ENCODE data around the gene CNOT11. TPM values are rescaled to one million over a fixed set of nuclear protein-coding genes. Genes with fewer than 3 reads are reported as not detected.

Gene CNOT11
- 10 to 100 TPM; 41.0 to 41.4 TPM for total RNA-seq

- under 1% methylated on average over 63 of the region's 63 CpGs for WGBS
- H3K4me3 ChIP-seq, result peak within 1 kb of the TSS; percentile 88 to 99
- H3K36me3 ChIP-seq, result no peaks in the 10 kb centered on the region
- peak within 1 kb of the TSS; percentile 90 to 95 for H3K27ac ChIP-seq
- intact Hi-C loops (cut with DNase I), result no loop called here
- peaks cover 10% of the 10 kb centered on the region for H3K4me1 ChIP-seq (replicated peaks)
- DNase-seq (ENCODE audit: low spot score), result peak; percentile 99
- H3K9me3 ChIP-seq, result no peaks in the 10 kb centered on the region
- TF ChIP-seq POLR2AphosphoS5 (IDR thresholded peaks at IDR 0.05) (peak; percentile 97), CTCF (IDR thresholded peaks at IDR 0.05) (no peak), POLR2A (IDR thresholded peaks at IDR 0.05) (peak; percentile 71)
- no peaks in the 10 kb centered on the region for H3K27me3 ChIP-seq (replicated peaks; ENCODE audit: insufficient read depth)
Measured at GRCh38 chr2:101252408-101253012, at the start of gene CNOT11. Gene CNOT11, plus strand, starts transcription at chr2:101252886. Its CDS starts 79 bp downstream, at chr2:101252965.

- WGBS, result 88% methylated on average over 4 of the region's 4 CpGs
- no peak for DNase-seq (ENCODE audit: low spot score)
- Histone ChIP-seq H3K4me1 (replicated peaks) (no peaks in the 10 kb centered on the region), H3K36me3 (no peaks in the 10 kb centered on the region), H3K27me3 (replicated peaks; ENCODE audit: insufficient read depth) (no peaks in the 10 kb centered on the region), H3K4me3 (no peak overlapping the region), H3K9me3 (no peaks in the 10 kb centered on the region), H3K27ac (no peak overlapping the region)
- no peak for TF ChIP-seq POLR2AphosphoS5 (IDR thresholded peaks at IDR 0.05)
- TF ChIP-seq POLR2A (IDR thresholded peaks at IDR 0.05), result no peak
- no peak for TF ChIP-seq CTCF (IDR thresholded peaks at IDR 0.05)
- intact Hi-C loops (cut with DNase I), result loop anchor here (10.0 kb wide), 1 partner anchor 170 kb away; no protein-coding TSS in a partner anchor
Measured at GRCh38 chr2:101204400-101205115, 48.1 kb upstream of the CNOT11 start.

GRCh38 chr2:101205521-101206479, 46.9 kb upstream of the CNOT11 start:
- Histone ChIP-seq H3K4me3 (no peak overlapping the region), H3K27ac (no peak overlapping the region), H3K36me3 (no peaks in the 10 kb centered on the region), H3K27me3 (replicated peaks; ENCODE audit: insufficient read depth) (no peaks in the 10 kb centered on the region), H3K4me1 (replicated peaks) (no peaks in the 10 kb centered on the region), H3K9me3 (no peaks in the 10 kb centered on the region)
- DNase-seq (ENCODE audit: low spot score), result peak; percentile 66
- intact Hi-C loops (cut with DNase I), result loop anchor here (10.0 kb wide), 1 partner anchor 171 kb away; no protein-coding TSS in a partner anchor
- TF ChIP-seq POLR2A (IDR thresholded peaks at IDR 0.05), result no peak
- TF ChIP-seq CTCF (IDR thresholded peaks at IDR 0.05), result peak; percentile 7 to 66 (median 54)
- TF ChIP-seq POLR2AphosphoS5 (IDR thresholded peaks at IDR 0.05), result peak; percentile 19
- WGBS, result 44% methylated on average over 15 of the region's 15 CpGs

- intact Hi-C loops (cut with DNase I), result loop anchor here (10.0 kb wide), 1 partner anchor 174 kb away; no protein-coding TSS in a partner anchor
Measured at GRCh38 chr2:101208830-101209229, 43.9 kb upstream of the CNOT11 start.

More at GRCh38 chr2:101208830-101209229, 43.9 kb upstream of the CNOT11 start:
- no peak for DNase-seq (ENCODE audit: low spot score)
- Histone ChIP-seq H3K4me3 (no peak overlapping the region), H3K4me1 (replicated peaks) (no peaks in the 10 kb centered on the region), H3K36me3 (no peaks in the 10 kb centered on the region), H3K9me3 (no peaks in the 10 kb centered on the region), H3K27ac (no peak overlapping the region), H3K27me3 (replicated peaks; ENCODE audit: insufficient read depth) (no peaks in the 10 kb centered on the region)
- TF ChIP-seq POLR2A (IDR thresholded peaks at IDR 0.05), result no peak
- TF ChIP-seq POLR2AphosphoS5 (IDR thresholded peaks at IDR 0.05), result no peak
- no peak for TF ChIP-seq CTCF (IDR thresholded peaks at IDR 0.05)
- 81% methylated on average over 4 of the region's 4 CpGs for WGBS
